H9 (cell line): ENCODE results near the gene CARD11. TPM values are rescaled to one million over a fixed set of nuclear protein-coding genes. Genes with fewer than 3 reads are reported as not detected.

ENCODE experiments used
- DNase-seq: peaks from one replicate; pipeline ENCODE4 v3.0.0-alpha.2; 2017
- H2AFZ ChIP-seq: one replicate; pipeline ENCODE4 v1.6.1; 2013; ENCODE audit warnings: mild to moderate bottlenecking, low read length, control low read depth, moderate library complexity
- H2AK5ac ChIP-seq: 2 replicates; pipeline ENCODE4 v1.6.1; 2013; ENCODE audit warnings: low read length, control low read depth, mixed read lengths; ENCODE audit not compliant: insufficient read length
- H2BK120ac ChIP-seq: one replicate; pipeline ENCODE4 v1.6.1; 2013; ENCODE audit warnings: low read depth, mild to moderate bottlenecking, low read length, control low read depth, inconsistent platforms; ENCODE audit not compliant: poor library complexity, severe bottlenecking
- H2BK12ac ChIP-seq: 2 replicates; pipeline ENCODE4 v1.6.1; 2013; ENCODE audit warnings: low read length, control low read depth, mixed read lengths, low read depth; ENCODE audit not compliant: insufficient read length
- H2BK15ac ChIP-seq: 2 replicates; pipeline ENCODE4 v1.6.1; 2013; ENCODE audit warnings: low read depth, low read length, control low read depth
- H2BK20ac ChIP-seq: one replicate; pipeline ENCODE4 v1.6.1; 2013; ENCODE audit warnings: low read depth, mild to moderate bottlenecking, low read length, control low read depth, inconsistent platforms; ENCODE audit not compliant: poor library complexity, severe bottlenecking
- H2BK5ac ChIP-seq: 2 replicates; pipeline ENCODE4 v1.6.1; 2013; ENCODE audit warnings: low read length, control low read depth, mixed read lengths; ENCODE audit not compliant: insufficient read length
- H3K14ac ChIP-seq: 2 replicates; pipeline ENCODE4 v1.6.1; 2013; ENCODE audit warnings: low read length, control low read depth; ENCODE audit not compliant: insufficient read depth
- H3K18ac ChIP-seq: 2 replicates; pipeline ENCODE4 v1.6.1; 2013; ENCODE audit warnings: low read depth, mild to moderate bottlenecking, mixed read lengths, low read length, control low read depth; ENCODE audit not compliant: insufficient read length
- H3K23ac ChIP-seq: 2 replicates; pipeline ENCODE4 v1.6.1; 2013; ENCODE audit warnings: low read length, control low read depth, mixed read lengths, low read depth; ENCODE audit not compliant: insufficient read length
- H3K23me2 ChIP-seq: 2 replicates; pipeline ENCODE4 v1.6.1; 2013; ENCODE audit warnings: low read depth, mild to moderate bottlenecking, mixed read lengths, low read length, control low read depth; ENCODE audit not compliant: insufficient read length, poor library complexity, severe bottlenecking
- H3K27ac ChIP-seq: 2 replicates; pipeline ENCODE4 v1.5.1; 2013; ENCODE audit warnings: low read length, control low read depth, mixed read lengths, low read depth; ENCODE audit not compliant: insufficient read length
- H3K27me3 ChIP-seq: 2 replicates; pipeline ENCODE4 v1.6.1; 2013; ENCODE audit warnings: low read length, control low read depth, inconsistent platforms; ENCODE audit not compliant: insufficient read depth
- H3K4ac ChIP-seq: 2 replicates; pipeline ENCODE4 v1.6.1; 2013; ENCODE audit warnings: low read depth, mild to moderate bottlenecking, control low read depth, inconsistent platforms, low read length, moderate library complexity
- H3K4me1 ChIP-seq: 2 replicates; pipeline ENCODE4 v1.6.1; 2013; ENCODE audit warnings: low read length, control low read depth, inconsistent platforms; ENCODE audit not compliant: insufficient read depth
- H3K4me2 ChIP-seq: 2 replicates; pipeline ENCODE4 v1.6.1; 2013; ENCODE audit warnings: low read length, control low read depth, mixed read lengths; ENCODE audit not compliant: insufficient read length, insufficient read depth
- H3K56ac ChIP-seq: 2 replicates; pipeline ENCODE4 v1.6.1; 2013; ENCODE audit warnings: low read depth, mild to moderate bottlenecking, mixed read lengths, low read length, control low read depth; ENCODE audit not compliant: insufficient read length
- H3K79me1 ChIP-seq: 2 replicates; pipeline ENCODE4 v1.6.1; 2013; ENCODE audit warnings: low read depth, mild to moderate bottlenecking, moderate library complexity, low read length, control low read depth, inconsistent platforms; ENCODE audit not compliant: insufficient read depth, poor library complexity, severe bottlenecking
- H3K79me2 ChIP-seq: 2 replicates; pipeline ENCODE4 v1.6.1; 2013; ENCODE audit warnings: low read length, control low read depth, inconsistent platforms; ENCODE audit not compliant: insufficient read depth
- H3K9ac ChIP-seq: 2 replicates; pipeline ENCODE4 v1.6.1; 2013; ENCODE audit warnings: low read length, control low read depth, mixed read lengths; ENCODE audit not compliant: insufficient read length; ENCODE audit errors: extremely low read depth
- H3K9me3 ChIP-seq: one replicate; pipeline ENCODE4 v1.6.1; 2013; ENCODE audit warnings: low read depth, low read length, inconsistent platforms; ENCODE audit not compliant: control insufficient read depth
- H3T11ph ChIP-seq: one replicate; pipeline ENCODE4 v1.6.1; 2013; ENCODE audit warnings: mild to moderate bottlenecking, low read length, control low read depth, inconsistent platforms
- H4K20me1 ChIP-seq: one replicate; pipeline ENCODE4 v1.6.1; 2013; ENCODE audit not compliant: control insufficient read depth, insufficient read length, insufficient read depth
- H4K5ac ChIP-seq: 2 replicates; pipeline ENCODE4 v1.6.1; 2013; ENCODE audit warnings: low read depth, mild to moderate bottlenecking, mixed read lengths, low read length, control low read depth; ENCODE audit not compliant: insufficient read length
- H4K8ac ChIP-seq: replicated peaks from 2 replicates; pipeline ENCODE4 v1.6.1; 2013; ENCODE audit warnings: low read length, control low read depth, mixed read lengths, low read depth; ENCODE audit not compliant: insufficient read length
- H4K91ac ChIP-seq: 2 replicates; pipeline ENCODE4 v1.6.1; 2013; ENCODE audit warnings: low read depth, mild to moderate bottlenecking, moderate library complexity, mixed read lengths, low read length, control low read depth; ENCODE audit not compliant: insufficient read length
- H3K27ac Mint-ChIP-seq, 3 experiments: 2 replicates in 2 of 3; 3 replicates in 1 of 3; pipeline ENCODE4 v1.8.0; 2020 to 2021; ENCODE audit warnings: mixed read lengths in 3 of 3, mild to moderate bottlenecking in 1 of 3, moderate library complexity in 1 of 3
- H3K27me3 Mint-ChIP-seq: 2 replicates; pipeline ENCODE4 v1.8.0; 2021; ENCODE audit warnings: low read depth, mild to moderate bottlenecking, moderate library complexity, mixed read lengths
- H3K36me3 Mint-ChIP-seq, 3 experiments: 2 replicates in 2 of 3; 3 replicates in 1 of 3; pipeline ENCODE4 v1.8.0; 2020 to 2021; ENCODE audit warnings: low read depth in 3 of 3, mixed read lengths in 3 of 3; ENCODE audit not compliant: insufficient read depth in 1 of 3
- H3K4me1 Mint-ChIP-seq, 2 experiments: 2 replicates each; pipeline ENCODE4 v1.8.0; 2020; ENCODE audit warnings: mixed read lengths in 2 of 2
- H3K4me3 Mint-ChIP-seq, 2 experiments: 2 replicates in 1 of 2; 3 replicates in 1 of 2; pipeline ENCODE4 v1.8.0; 2020 to 2021; ENCODE audit warnings: mild to moderate bottlenecking in 2 of 2, mixed read lengths in 2 of 2, moderate library complexity in 1 of 2
- H3K9me3 Mint-ChIP-seq, 2 experiments: 2 replicates in 1 of 2; 3 replicates in 1 of 2; pipeline ENCODE4 v1.8.0; 2020; ENCODE audit warnings: mild to moderate bottlenecking in 2 of 2, mixed read lengths in 2 of 2, moderate library complexity in 1 of 2
- WGBS: extraction: QIAGEN DNeasy Blood & Tissue Kit; methylation state at CpG from one replicate; pipeline ENCODE4 v1.1.7; 2013; ENCODE audit warnings: missing lambda C conversion rate, low lambda C conversion rate, mixed read lengths; ENCODE audit not compliant: insufficient read length; ENCODE audit errors: extremely low coverage; 5-methylcytosine and 5-hydroxymethylcytosine counted together
- total RNA-seq: library from RNA; stranded (reverse); gene quantifications from 2 replicates; pipeline ENCODE4 v1.2.1, GENCODE V29; 2021
- TF ChIP-seq, protein P1 (sequence below): fragments of 200-600 bp; sonication (generic); conservative IDR thresholded peaks from 3 replicates; pipeline ENCODE4 v1.8.0; 2021; ENCODE audit warnings: antibody characterized with exemption, mild to moderate bottlenecking

Gene CARD11
- total RNA-seq, 1 experiment from 2014 or later, result 20.0 TPM

GRCh38 chr7:2971914-2972834 lies 71.5 kb downstream of the CARD11 start:
- Histone ChIP-seq H2BK12ac (no peak overlapping the region), H3K4ac (no peak overlapping the region), H3K23me2 (no peaks in the 10 kb centered on the region), H2BK15ac (no peak overlapping the region), H4K5ac (no peak overlapping the region), H2BK5ac (no peak overlapping the region), H3T11ph (no peak overlapping the region), H2BK20ac (no peak overlapping the region), H4K91ac (no peak overlapping the region), H2AFZ (no peak overlapping the region), H4K20me1 (no peaks in the 10 kb centered on the region), H3K56ac (no peak overlapping the region), H3K27me3 (no peaks in the 10 kb centered on the region), H3K27ac (no peak overlapping the region), H3K4me1 (no peaks in the 10 kb centered on the region; the same call in 1 of the 2 replicates), H3K79me1 (no peaks in the 10 kb centered on the region), H3K23ac (no peak overlapping the region), H4K8ac (no peak overlapping the region), H2AK5ac (no peak overlapping the region), H3K14ac (no peak overlapping the region), H3K9ac (no peak overlapping the region), H3K18ac (no peak overlapping the region), H2BK120ac (no peak overlapping the region), H3K9me3 (no peaks in the 10 kb centered on the region), H3K4me2 (no peak overlapping the region), H3K79me2 (no peaks in the 10 kb centered on the region)
- H3K9me3 Mint-ChIP-seq, result no peaks in the 10 kb centered on the region; a peak in 1 of 5 replicates
- H3K4me1 Mint-ChIP-seq, result peaks cover 2% of the 10 kb centered on the region in 2 experiments; a peak in 1 of 4 replicates
- peaks cover 1% of the 10 kb centered on the region; the same call in 1 of the 2 replicates for H3K27me3 Mint-ChIP-seq
- H3K27ac Mint-ChIP-seq, result no peak overlapping the region
- TF ChIP-seq, protein P1, sequence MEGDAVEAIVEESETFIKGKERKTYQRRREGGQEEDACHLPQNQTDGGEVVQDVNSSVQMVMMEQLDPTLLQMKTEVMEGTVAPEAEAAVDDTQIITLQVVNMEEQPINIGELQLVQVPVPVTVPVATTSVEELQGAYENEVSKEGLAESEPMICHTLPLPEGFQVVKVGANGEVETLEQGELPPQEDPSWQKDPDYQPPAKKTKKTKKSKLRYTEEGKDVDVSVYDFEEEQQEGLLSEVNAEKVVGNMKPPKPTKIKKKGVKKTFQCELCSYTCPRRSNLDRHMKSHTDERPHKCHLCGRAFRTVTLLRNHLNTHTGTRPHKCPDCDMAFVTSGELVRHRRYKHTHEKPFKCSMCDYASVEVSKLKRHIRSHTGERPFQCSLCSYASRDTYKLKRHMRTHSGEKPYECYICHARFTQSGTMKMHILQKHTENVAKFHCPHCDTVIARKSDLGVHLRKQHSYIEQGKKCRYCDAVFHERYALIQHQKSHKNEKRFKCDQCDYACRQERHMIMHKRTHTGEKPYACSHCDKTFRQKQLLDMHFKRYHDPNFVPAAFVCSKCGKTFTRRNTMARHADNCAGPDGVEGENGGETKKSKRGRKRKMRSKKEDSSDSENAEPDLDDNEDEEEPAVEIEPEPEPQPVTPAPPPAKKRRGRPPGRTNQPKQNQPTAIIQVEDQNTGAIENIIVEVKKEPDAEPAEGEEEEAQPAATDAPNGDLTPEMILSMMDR, result no peak
- H3K4me3 Mint-ChIP-seq, result no peak overlapping the region
- H3K36me3 Mint-ChIP-seq, result no peaks in the 10 kb centered on the region
- DNase-seq, result no peak
- WGBS, result no CpG with 5 or more reads among the region's 7 CpGs
